ENCODE results near the gene CNGB1. TPM values are rescaled to one million over a fixed set of nuclear protein-coding genes. Genes with fewer than 3 reads are reported as not detected.

The CNGB1 gene
- total and polyA plus RNA-seq, 2 of the 13 experiments (the other 11 are each of a cell fraction or from before 2014, with no cell fraction given), result 0.02 to 0.15 TPM

DNA sequence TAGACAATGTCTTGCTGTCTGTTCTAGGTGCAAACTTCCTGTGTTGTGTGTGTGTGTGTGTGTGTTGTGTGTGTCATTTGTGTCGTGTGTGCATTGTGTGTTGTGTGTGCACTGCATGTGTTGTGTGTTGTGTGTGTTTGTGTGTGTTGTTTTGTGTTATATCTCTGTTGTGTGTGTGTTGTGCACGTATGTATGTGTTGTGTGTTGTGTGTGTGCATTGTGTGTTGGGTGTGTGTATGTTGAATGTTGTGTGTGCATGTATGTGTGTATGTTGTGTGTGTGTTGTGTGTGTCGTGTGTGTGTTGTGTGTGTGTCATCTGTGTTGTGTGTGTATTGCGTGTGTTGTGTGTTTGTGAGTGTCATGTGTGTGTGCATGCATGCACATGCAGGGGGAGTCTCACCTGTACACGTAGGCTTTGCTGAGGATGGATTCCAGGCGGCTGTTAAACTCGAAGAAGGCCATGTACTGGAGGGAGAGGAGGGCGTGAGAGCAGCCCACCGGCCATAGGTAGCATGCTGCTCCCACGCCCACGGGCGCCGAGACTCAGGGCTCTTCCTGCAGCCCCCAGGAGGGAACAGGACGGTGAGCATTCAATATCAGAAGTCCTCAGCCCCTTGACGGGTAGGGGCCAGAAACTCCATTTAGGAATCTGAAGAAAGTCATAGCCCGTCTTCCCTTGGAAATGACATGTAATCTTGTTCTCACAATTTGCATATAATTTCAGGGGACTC is 58.2 kb downstream of the CNGB1 start (continued):
- no peak for TF ChIP-seq ZNF607 (CRISPR knock-in tag; IDR thresholded peaks at IDR 0.05; ENCODE audit: borderline replicate concordance)
- TF ChIP-seq USF2 (IDR thresholded peaks at IDR 0.05; ENCODE audit: low read depth, low read length), result no peak
- no peak for TF ChIP-seq USF2 (CRISPR knock-in tag; IDR thresholded peaks at IDR 0.05; ENCODE audit: borderline replicate concordance)
- TF ChIP-seq ZNF75D (CRISPR knock-in tag; IDR thresholded peaks at IDR 0.05; ENCODE audit: borderline replicate concordance), result no peak
- peak; percentile 95 for TF ChIP-seq ZNF282 (IDR thresholded peaks at IDR 0.05; ENCODE audit: partially characterized antibody)
- TF ChIP-seq ZC3H4 (CRISPR knock-in tag; IDR thresholded peaks at IDR 0.05; ENCODE audit: borderline replicate concordance), result no peak
- TF ChIP-seq, protein P1, sequence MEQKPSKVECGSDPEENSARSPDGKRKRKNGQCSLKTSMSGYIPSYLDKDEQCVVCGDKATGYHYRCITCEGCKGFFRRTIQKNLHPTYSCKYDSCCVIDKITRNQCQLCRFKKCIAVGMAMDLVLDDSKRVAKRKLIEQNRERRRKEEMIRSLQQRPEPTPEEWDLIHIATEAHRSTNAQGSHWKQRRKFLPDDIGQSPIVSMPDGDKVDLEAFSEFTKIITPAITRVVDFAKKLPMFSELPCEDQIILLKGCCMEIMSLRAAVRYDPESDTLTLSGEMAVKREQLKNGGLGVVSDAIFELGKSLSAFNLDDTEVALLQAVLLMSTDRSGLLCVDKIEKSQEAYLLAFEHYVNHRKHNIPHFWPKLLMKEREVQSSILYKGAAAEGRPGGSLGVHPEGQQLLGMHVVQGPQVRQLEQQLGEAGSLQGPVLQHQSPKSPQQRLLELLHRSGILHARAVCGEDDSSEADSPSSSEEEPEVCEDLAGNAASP (CRISPR knock-in tag; IDR thresholded peaks at IDR 0.05; ENCODE audit: borderline replicate concordance), result no peak
- TF ChIP-seq BRF2 (CRISPR knock-in tag; IDR thresholded peaks at IDR 0.05), result no peak
- peak; percentile 61; the same call in 1 of the 2 replicates for TF ChIP-seq LCORL (IDR thresholded peaks at IDR 0.05)
- no peak for TF ChIP-seq LCORL (CRISPR knock-in tag; IDR thresholded peaks at IDR 0.05)
- TF ChIP-seq ZNF44 (CRISPR knock-in tag; IDR thresholded peaks at IDR 0.05), result no peak
- TF ChIP-seq FOXP1 (IDR thresholded peaks at IDR 0.05), result peak; percentile 61
- no peak for TF ChIP-seq FOXP1 (CRISPR knock-in tag; IDR thresholded peaks at IDR 0.05)
- no peak for TF ChIP-seq ZBTB37 (CRISPR knock-in tag; IDR thresholded peaks at IDR 0.05)
- TF ChIP-seq, protein P2, sequence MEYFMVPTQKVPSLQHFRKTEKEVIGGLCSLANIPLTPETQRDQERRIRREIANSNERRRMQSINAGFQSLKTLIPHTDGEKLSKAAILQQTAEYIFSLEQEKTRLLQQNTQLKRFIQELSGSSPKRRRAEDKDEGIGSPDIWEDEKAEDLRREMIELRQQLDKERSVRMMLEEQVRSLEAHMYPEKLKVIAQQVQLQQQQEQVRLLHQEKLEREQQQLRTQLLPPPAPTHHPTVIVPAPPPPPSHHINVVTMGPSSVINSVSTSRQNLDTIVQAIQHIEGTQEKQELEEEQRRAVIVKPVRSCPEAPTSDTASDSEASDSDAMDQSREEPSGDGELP (IDR thresholded peaks at IDR 0.05; ENCODE audit: borderline replicate concordance, low read depth), result no peak
- no peak for TF ChIP-seq FOXP4 (CRISPR knock-in tag; IDR thresholded peaks at IDR 0.05)
- TF ChIP-seq, protein P3, sequence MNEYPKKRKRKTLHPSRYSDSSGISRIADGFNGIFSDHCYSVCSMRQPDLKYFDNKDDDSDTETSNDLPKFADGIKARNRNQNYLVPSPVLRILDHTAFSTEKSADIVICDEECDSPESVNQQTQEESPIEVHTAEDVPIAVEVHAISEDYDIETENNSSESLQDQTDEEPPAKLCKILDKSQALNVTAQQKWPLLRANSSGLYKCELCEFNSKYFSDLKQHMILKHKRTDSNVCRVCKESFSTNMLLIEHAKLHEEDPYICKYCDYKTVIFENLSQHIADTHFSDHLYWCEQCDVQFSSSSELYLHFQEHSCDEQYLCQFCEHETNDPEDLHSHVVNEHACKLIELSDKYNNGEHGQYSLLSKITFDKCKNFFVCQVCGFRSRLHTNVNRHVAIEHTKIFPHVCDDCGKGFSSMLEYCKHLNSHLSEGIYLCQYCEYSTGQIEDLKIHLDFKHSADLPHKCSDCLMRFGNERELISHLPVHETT (CRISPR knock-in tag; conservative IDR thresholded peaks at IDR 0.05), result no peak
- no peak for TF ChIP-seq THYN1 (CRISPR knock-in tag; IDR thresholded peaks at IDR 0.05; ENCODE audit: borderline replicate concordance, low read depth)
- no peak for TF ChIP-seq HOXA5 (CRISPR knock-in tag; IDR thresholded peaks at IDR 0.05)
- no peak for TF ChIP-seq BHLHE40 (IDR thresholded peaks at IDR 0.05; ENCODE audit: low read length)

All from HepG2 (cell line).